ENCODE results near the gene LTBP4. TPM values are rescaled to one million over a fixed set of nuclear protein-coding genes. Genes with fewer than 3 reads are reported as not detected.

Gene LTBP4
- total RNA-seq, 1 experiment from 2014 or later = 26.5 TPM

- H3K9me3 ChIP-seq = no peaks in the 10 kb centered on the region
- no peaks in the 10 kb centered on the region for H3K36me3 ChIP-seq
- H3K27me3 ChIP-seq = no peaks in the 10 kb centered on the region
- no peak overlapping the region for H3K4me3 ChIP-seq
- DNase-seq = no peak
These were observed 30.2 kb upstream of the LTBP4 start for GRCh38 chr19:40571005-40571318.

GRCh38 chr19:40571831-40572495, 29.2 kb upstream of the LTBP4 start:
- Histone ChIP-seq H3K9me3 (no peaks in the 10 kb centered on the region), H3K27me3 (no peaks in the 10 kb centered on the region), H3K36me3 (no peaks in the 10 kb centered on the region), H3K4me3 (no peak overlapping the region)
- DNase-seq = no peak

GRCh38 chr19:40575326-40575725, 25.8 kb upstream of the LTBP4 start:
- Histone ChIP-seq H3K27me3 (no peaks in the 10 kb centered on the region), H3K9me3 (no peaks in the 10 kb centered on the region), H3K4me3 (no peak overlapping the region), H3K36me3 (peaks cover 14% of the 10 kb centered on the region)
- no peak for DNase-seq

GRCh38 chr19:40576151-40576584, 25.0 kb upstream of the LTBP4 start:
- H3K36me3 ChIP-seq = peaks cover 16% of the 10 kb centered on the region
- H3K4me3 ChIP-seq = peak overlapping the region; percentile 94
- no peaks in the 10 kb centered on the region for H3K27me3 ChIP-seq
- H3K9me3 ChIP-seq = no peaks in the 10 kb centered on the region
- no peak for DNase-seq

GRCh38 chr19:40576585-40577451, 24.4 kb upstream of the LTBP4 start, which contains the start of gene SHKBP1:
Gene SHKBP1, plus strand, starts transcription at chr19:40576873. Its CDS starts 27 bp downstream, at chr19:40576900.
- no peaks in the 10 kb centered on the region for H3K9me3 ChIP-seq
- DNase-seq = peak; percentile 95

GRCh38 chr19:40578442-40578908, 22.7 kb upstream of the LTBP4 start:
- Histone ChIP-seq H3K4me3 (no peak overlapping the region), H3K27me3 (no peaks in the 10 kb centered on the region), H3K36me3 (peaks cover 18% of the 10 kb centered on the region), H3K9me3 (no peaks in the 10 kb centered on the region)
- DNase-seq = no peak

More at GRCh38 chr19:40576585-40577451, 24.4 kb upstream of the LTBP4 start, which contains the start of gene SHKBP1:
- Histone ChIP-seq H3K27me3 (no peaks in the 10 kb centered on the region), H3K4me3 (peak within 1 kb of the TSS; percentile 94), H3K36me3 (peaks cover 16% of the 10 kb centered on the region)

- no peak overlapping the region for H3K4me3 ChIP-seq
- DNase-seq = no peak
- no peaks in the 10 kb centered on the region for H3K27me3 ChIP-seq
- no peaks in the 10 kb centered on the region for H3K9me3 ChIP-seq
- H3K36me3 ChIP-seq = peaks cover 25% of the 10 kb centered on the region
These were observed 20.6 kb upstream of the LTBP4 start for GRCh38 chr19:40580619-40581018.

- H3K27me3 ChIP-seq = no peaks in the 10 kb centered on the region
- H3K36me3 ChIP-seq = peaks cover 25% of the 10 kb centered on the region
- DNase-seq = no peak
- H3K9me3 ChIP-seq = no peaks in the 10 kb centered on the region
- no peak overlapping the region for H3K4me3 ChIP-seq
These were observed 19.6 kb upstream of the LTBP4 start for GRCh38 chr19:40581531-40581930.

GRCh38 chr19:40582467-40582866, 18.7 kb upstream of the LTBP4 start:
- DNase-seq = no peak
- Histone ChIP-seq H3K4me3 (no peak overlapping the region), H3K36me3 (peaks cover 28% of the 10 kb centered on the region), H3K27me3 (no peaks in the 10 kb centered on the region), H3K9me3 (no peaks in the 10 kb centered on the region)

- Histone ChIP-seq H3K4me3 (no peak overlapping the region), H3K9me3 (no peaks in the 10 kb centered on the region), H3K27me3 (no peaks in the 10 kb centered on the region), H3K36me3 (peaks cover 31% of the 10 kb centered on the region)
- DNase-seq = no peak
These were observed 17.9 kb upstream of the LTBP4 start for GRCh38 chr19:40583283-40583682.

- H3K36me3 ChIP-seq = peaks cover 28% of the 10 kb centered on the region
- H3K9me3 ChIP-seq = no peaks in the 10 kb centered on the region
- DNase-seq = no peak
- H3K4me3 ChIP-seq = no peak overlapping the region
- H3K27me3 ChIP-seq = no peaks in the 10 kb centered on the region
These were observed 17.2 kb upstream of the LTBP4 start for GRCh38 chr19:40584007-40584406.

- no peak overlapping the region for H3K4me3 ChIP-seq
- peaks cover 23% of the 10 kb centered on the region for H3K36me3 ChIP-seq
- no peaks in the 10 kb centered on the region for H3K9me3 ChIP-seq
- H3K27me3 ChIP-seq = no peaks in the 10 kb centered on the region
- no peak for DNase-seq
These were observed 15.8 kb upstream of the LTBP4 start for GRCh38 chr19:40585241-40585981.

- DNase-seq = no peak
- Histone ChIP-seq H3K27me3 (no peaks in the 10 kb centered on the region), H3K36me3 (peaks cover 22% of the 10 kb centered on the region), H3K4me3 (no peak overlapping the region), H3K9me3 (no peaks in the 10 kb centered on the region)
These were observed 15.2 kb upstream of the LTBP4 start for GRCh38 chr19:40585982-40586422.

GRCh38 chr19:40586611-40587010, 14.6 kb upstream of the LTBP4 start:
- DNase-seq = no peak
- H3K36me3 ChIP-seq = peaks cover 22% of the 10 kb centered on the region
- no peaks in the 10 kb centered on the region for H3K27me3 ChIP-seq
- no peaks in the 10 kb centered on the region for H3K9me3 ChIP-seq
- H3K4me3 ChIP-seq = no peak overlapping the region

- H3K36me3 ChIP-seq = peaks cover 20% of the 10 kb centered on the region
These were observed 12.9 kb upstream of the LTBP4 start for GRCh38 chr19:40588110-40588854.

GRCh38 chr19:40588926-40589569, 12.1 kb upstream of the LTBP4 start:
- no peaks in the 10 kb centered on the region for H3K9me3 ChIP-seq
- no peak for DNase-seq
- H3K36me3 ChIP-seq = peaks cover 18% of the 10 kb centered on the region
- no peak overlapping the region for H3K4me3 ChIP-seq
- H3K27me3 ChIP-seq = no peaks in the 10 kb centered on the region

More at GRCh38 chr19:40588110-40588854, 12.9 kb upstream of the LTBP4 start:
- DNase-seq = no peak
- H3K4me3 ChIP-seq = no peak overlapping the region
- no peaks in the 10 kb centered on the region for H3K27me3 ChIP-seq
- H3K9me3 ChIP-seq = no peaks in the 10 kb centered on the region

Measured in MG63 (cell line).